K562 (cell line): ENCODE measurements around the gene CMSS1. TPM values are rescaled to one million over a fixed set of nuclear protein-coding genes. Genes with fewer than 3 reads are reported as not detected.
A peak's percentile ranks its signal among the peaks of the same experiment; 100 is the strongest.

Source experiments
- DACH1 ChIP-seq: fragments of 450-650 bp; IDR thresholded peaks from 2 replicates; pipeline ENCODE4 v1.6.1; 2018; ENCODE audit not compliant: partially characterized antibody
- ESRRB ChIP-seq: fragments of 250-450 bp; sonication (Bioruptor Pico); IDR thresholded peaks from 2 replicates; pipeline ENCODE4 v1.5.0; 2020; ENCODE audit warnings: mild to moderate bottlenecking, moderate library complexity, borderline replicate concordance
- KDM1A ChIP-seq, 2 experiments: fragments of 450-650 bp; IDR thresholded peaks; 2 replicates each; pipeline ENCODE4 v1.6.1; 2016; ENCODE audit warnings: mild to moderate bottlenecking in 2 of 2
- MTA3 ChIP-seq: fragments of 450-650 bp; formaldehyde crosslinking; IDR thresholded peaks from 2 replicates; pipeline ENCODE4 v1.6.1; 2017; ENCODE audit warnings: mild to moderate bottlenecking, borderline replicate concordance
- PKNOX1 ChIP-seq: fragments of 450-650 bp; IDR thresholded peaks from 2 replicates; pipeline ENCODE4 v1.6.1; 2016
- POLR3A ChIP-seq: IDR thresholded peaks from 2 replicates; pipeline ENCODE4 v1.6.1; 2011; ENCODE audit warnings: borderline replicate concordance, mild to moderate bottlenecking, moderate library complexity; ENCODE audit not compliant: insufficient read length, insufficient read depth; ENCODE audit errors: extremely low read depth
- THRAP3 ChIP-seq: fragments of 450-650 bp; IDR thresholded peaks from 2 replicates; pipeline ENCODE4 v1.6.1; 2016; ENCODE audit warnings: mild to moderate bottlenecking, inconsistent platforms, borderline replicate concordance
- ZFP36 ChIP-seq: fragments of 150-350 bp; IDR thresholded peaks from 2 replicates; pipeline ENCODE4 v1.6.1; 2018; ENCODE audit warnings: low read length, low read depth; ENCODE audit not compliant: partially characterized antibody
- ZNF79 ChIP-seq: fragments of 250-450 bp; sonication (Bioruptor Pico); IDR thresholded peaks from 2 replicates; pipeline ENCODE4 v1.4.0; 2020; ENCODE audit warnings: low read depth, mild to moderate bottlenecking, moderate library complexity
- polyA plus RNA-seq, 8 experiments: library from polyadenylated mRNA; depleted of rRNA in 4 of 8; stranded (reverse) in 5 of 8; unstranded in 3 of 8; fragments of >200 nt; fragmentation: Nextera tagmentation in 2 of 8; fragmentation: Illumina TruSeq in 1 of 8; extraction: Ambion mirVana in 2 of 8; extraction: Trizol in 1 of 8; gene quantifications; 2 replicates each; pipeline versions ENCODE4 v1.2.1 to v1.2.3, GENCODE V29; 2011 to 2014; ENCODE audit warnings: inconsistent platforms in 1 of 8, missing spikeins in 1 of 8
- total RNA-seq, 7 experiments: library from RNA; depleted of rRNA in 6 of 7; stranded (reverse); fragments of >200 nt in 6 of 7; fragmentation: Illumina TruSeq in 2 of 7; extraction: Trizol in 2 of 7; gene quantifications; 2 replicates each; pipeline versions ENCODE4 v1.2.1 to v1.2.3, GENCODE V29; 2011 to 2021; ENCODE audit warnings: low replicate concordance in 1 of 7
- TF ChIP-seq, protein P1 (sequence below): fragments of 450-650 bp; IDR thresholded peaks from 2 replicates; pipeline ENCODE4 v1.6.1; 2017; ENCODE audit warnings: antibody characterized with exemption, mild to moderate bottlenecking
- TF ChIP-seq, protein P2 (sequence below): IDR thresholded peaks from 2 replicates; pipeline ENCODE4 v1.6.1; 2012; ENCODE audit warnings: low read depth, low read length, improper control_type of control experiment, borderline replicate concordance

Gene CMSS1
- total and polyA plus RNA-seq, 9 of the 15 experiments (the other 6 are each of a cell fraction or from before 2014, with no cell fraction given): 46.9 to 109 (median 72.3) TPM

- TF ChIP-seq, protein P1, sequence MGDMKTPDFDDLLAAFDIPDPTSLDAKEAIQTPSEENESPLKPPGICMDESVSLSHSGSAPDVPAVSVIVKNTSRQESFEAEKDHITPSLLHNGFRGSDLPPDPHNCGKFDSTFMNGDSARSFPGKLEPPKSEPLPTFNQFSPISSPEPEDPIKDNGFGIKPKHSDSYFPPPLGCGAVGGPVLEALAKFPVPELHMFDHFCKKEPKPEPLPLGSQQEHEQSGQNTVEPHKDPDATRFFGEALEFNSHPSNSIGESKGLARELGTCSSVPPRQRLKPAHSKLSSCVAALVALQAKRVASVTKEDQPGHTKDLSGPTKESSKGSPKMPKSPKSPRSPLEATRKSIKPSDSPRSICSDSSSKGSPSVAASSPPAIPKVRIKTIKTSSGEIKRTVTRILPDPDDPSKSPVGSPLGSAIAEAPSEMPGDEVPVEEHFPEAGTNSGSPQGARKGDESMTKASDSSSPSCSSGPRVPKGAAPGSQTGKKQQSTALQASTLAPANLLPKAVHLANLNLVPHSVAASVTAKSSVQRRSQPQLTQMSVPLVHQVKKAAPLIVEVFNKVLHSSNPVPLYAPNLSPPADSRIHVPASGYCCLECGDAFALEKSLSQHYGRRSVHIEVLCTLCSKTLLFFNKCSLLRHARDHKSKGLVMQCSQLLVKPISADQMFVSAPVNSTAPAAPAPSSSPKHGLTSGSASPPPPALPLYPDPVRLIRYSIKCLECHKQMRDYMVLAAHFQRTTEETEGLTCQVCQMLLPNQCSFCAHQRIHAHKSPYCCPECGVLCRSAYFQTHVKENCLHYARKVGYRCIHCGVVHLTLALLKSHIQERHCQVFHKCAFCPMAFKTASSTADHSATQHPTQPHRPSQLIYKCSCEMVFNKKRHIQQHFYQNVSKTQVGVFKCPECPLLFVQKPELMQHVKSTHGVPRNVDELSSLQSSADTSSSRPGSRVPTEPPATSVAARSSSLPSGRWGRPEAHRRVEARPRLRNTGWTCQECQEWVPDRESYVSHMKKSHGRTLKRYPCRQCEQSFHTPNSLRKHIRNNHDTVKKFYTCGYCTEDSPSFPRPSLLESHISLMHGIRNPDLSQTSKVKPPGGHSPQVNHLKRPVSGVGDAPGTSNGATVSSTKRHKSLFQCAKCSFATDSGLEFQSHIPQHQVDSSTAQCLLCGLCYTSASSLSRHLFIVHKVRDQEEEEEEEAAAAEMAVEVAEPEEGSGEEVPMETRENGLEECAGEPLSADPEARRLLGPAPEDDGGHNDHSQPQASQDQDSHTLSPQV: no peak
- TF ChIP-seq ZFP36 (no peak), THRAP3 (no peak), POLR3A (peak; percentile 46), ESRRB (CRISPR knock-in tag) (no peak), PKNOX1 (peak; percentile 45; the same call in 1 of the 2 replicates), KDM1A (IDR thresholded peaks at IDR 0.05) (no peak), DACH1 (peak; percentile 20), MTA3 (no peak), ZNF79 (CRISPR knock-in tag) (no peak)
- TF ChIP-seq, protein P2, sequence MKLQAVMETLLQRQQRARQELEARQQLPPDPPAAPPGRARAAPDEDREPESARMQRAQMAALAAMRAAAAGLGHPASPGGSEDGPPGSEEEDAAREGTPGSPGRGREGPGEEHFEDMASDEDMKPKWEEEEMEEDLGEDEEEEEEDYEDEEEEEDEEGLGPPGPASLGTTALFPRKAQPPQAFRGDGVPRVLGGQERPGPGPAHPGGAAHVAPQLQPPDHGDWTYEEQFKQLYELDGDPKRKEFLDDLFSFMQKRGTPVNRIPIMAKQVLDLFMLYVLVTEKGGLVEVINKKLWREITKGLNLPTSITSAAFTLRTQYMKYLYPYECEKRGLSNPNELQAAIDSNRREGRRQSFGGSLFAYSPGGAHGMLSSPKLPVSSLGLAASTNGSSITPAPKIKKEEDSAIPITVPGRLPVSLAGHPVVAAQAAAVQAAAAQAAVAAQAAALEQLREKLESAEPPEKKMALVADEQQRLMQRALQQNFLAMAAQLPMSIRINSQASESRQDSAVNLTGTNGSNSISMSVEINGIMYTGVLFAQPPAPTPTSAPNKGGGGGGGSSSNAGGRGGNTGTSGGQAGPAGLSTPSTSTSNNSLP: no peak
These were observed 6.4 kb downstream of the CMSS1 start (continued) for GRCh38 chr3:99823723-99824711.
